Omental fat pad (tissue), 4 donors: Measurements from ENCODE around the gene INPP5E. TPM values are rescaled to one million over a fixed set of nuclear protein-coding genes. Genes with fewer than 3 reads are reported as not detected.

Experiments
- ATAC-seq: fragments of 150-250 bp; one replicate; pipeline ENCODE4 v1.9.1; 2016; ENCODE audit warnings: mild to moderate bottlenecking, moderate library complexity; ENCODE audit not compliant: low FRiP score
- DNase-seq: peaks from one replicate; pipeline ENCODE4 v3.0.0-alpha.2; 2019; ENCODE audit warnings: low spot score
- total RNA-seq, 4 donors: library from RNA; depleted of rRNA; stranded (reverse); fragments of >200 nt; gene quantifications; one replicate each; pipeline ENCODE4 v1.1.0, GENCODE V29; 2016
- TF ChIP-seq, protein P1 (sequence below), 3 donors: fragments of 450-650 bp; IDR thresholded peaks; one replicate each; pipeline ENCODE4 v1.5.1; 2016 to 2017; ENCODE audit warnings: antibody characterized with exemption in 3 of 3, mild to moderate bottlenecking in 3 of 3, moderate library complexity in 2 of 3

Gene INPP5E
- total RNA-seq, 4 donors from 2014 or later: 5.4 to 13.1 (median 8.3) TPM

DNA sequence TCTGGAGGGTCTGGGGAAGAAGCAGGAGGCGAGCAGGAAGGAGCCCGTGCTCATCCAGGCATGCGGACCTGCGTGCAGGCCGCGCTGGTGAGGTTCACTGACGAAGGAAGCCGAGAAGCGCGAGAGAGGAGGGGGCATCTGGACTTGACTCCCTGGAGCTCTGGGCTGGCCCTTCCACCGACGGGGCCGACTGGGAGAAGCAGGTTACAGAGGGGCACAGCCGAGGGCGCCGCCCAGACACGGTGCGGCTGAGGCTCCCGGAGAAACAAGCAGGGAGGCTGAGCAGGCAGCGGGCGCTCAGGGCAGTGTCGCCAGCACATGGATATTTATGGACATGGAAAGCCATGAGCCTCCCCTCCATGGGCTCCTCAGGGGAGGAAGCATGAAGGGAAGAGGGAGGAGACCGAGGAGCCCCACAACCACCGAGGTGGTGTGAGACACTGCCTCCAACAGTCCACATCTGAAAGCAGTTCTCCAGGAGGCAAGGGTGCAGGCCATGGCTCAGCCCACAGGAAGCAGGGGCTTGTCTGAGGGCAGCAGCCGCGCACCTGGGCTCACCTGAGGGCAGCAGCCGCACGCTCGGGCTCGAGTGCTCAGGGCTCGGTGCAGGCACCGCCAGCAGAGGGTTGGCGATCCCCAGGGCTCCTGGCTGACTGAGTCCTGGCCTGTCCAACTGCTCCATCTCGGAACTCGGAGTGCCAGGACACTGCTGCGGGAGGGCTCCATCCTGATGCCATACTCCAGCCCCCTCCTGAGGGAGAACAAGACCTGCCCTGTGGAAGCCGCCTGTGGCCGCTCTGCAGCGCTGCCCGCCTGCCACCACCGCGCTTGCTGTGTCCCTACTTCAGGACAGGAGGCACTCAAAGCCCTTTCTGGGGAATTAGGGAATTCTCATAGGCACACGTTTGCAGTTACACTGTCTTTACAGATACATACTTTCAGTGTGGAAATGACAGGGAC is 15.7 kb upstream of the INPP5E start:
- no peak for ATAC-seq
- DNase-seq: no peak
- TF ChIP-seq, protein P1, sequence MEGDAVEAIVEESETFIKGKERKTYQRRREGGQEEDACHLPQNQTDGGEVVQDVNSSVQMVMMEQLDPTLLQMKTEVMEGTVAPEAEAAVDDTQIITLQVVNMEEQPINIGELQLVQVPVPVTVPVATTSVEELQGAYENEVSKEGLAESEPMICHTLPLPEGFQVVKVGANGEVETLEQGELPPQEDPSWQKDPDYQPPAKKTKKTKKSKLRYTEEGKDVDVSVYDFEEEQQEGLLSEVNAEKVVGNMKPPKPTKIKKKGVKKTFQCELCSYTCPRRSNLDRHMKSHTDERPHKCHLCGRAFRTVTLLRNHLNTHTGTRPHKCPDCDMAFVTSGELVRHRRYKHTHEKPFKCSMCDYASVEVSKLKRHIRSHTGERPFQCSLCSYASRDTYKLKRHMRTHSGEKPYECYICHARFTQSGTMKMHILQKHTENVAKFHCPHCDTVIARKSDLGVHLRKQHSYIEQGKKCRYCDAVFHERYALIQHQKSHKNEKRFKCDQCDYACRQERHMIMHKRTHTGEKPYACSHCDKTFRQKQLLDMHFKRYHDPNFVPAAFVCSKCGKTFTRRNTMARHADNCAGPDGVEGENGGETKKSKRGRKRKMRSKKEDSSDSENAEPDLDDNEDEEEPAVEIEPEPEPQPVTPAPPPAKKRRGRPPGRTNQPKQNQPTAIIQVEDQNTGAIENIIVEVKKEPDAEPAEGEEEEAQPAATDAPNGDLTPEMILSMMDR (IDR thresholded peaks at IDR 0.05): no peak

DNA sequence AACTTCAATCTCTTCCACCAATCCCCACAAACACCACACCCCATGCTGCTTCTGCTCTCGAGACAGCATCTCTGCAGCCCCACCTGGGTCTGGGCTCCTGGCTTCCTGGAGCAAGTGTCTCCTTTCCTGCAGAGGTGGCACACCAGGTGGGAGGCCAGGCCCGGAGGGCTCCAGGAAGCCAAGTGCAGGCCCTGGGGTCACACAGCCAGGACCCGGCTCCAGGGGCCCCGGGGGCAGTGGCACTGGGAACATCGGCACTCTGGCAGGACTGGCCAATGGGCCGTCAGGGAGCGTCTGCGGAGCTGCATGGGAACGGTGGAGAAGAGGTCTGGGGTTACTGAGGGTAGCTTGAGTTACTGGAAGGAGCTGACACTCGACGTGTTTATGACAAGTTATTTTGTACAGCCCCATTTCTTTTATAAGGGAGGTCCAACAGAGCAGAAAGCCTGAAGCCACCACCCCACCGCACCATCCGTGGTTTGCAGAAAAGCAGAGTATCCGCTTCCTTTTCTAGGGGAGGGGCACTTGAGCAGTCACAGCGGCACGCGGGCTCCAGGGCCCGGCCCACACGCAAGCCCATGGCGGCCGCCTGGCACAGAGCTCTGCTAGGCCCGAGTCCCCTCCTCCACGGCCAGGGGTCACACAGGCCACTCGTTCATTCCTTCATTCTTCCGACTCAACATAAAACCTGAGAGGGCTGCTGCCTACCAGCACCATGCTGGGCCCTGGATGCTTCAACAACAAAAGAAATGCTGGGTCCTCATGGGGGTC is 14.6 kb upstream of the INPP5E start:
- TF ChIP-seq, protein P1 (IDR thresholded peaks at IDR 0.05): no peak
- DNase-seq (no peak), ATAC-seq (no peak)

DNA sequence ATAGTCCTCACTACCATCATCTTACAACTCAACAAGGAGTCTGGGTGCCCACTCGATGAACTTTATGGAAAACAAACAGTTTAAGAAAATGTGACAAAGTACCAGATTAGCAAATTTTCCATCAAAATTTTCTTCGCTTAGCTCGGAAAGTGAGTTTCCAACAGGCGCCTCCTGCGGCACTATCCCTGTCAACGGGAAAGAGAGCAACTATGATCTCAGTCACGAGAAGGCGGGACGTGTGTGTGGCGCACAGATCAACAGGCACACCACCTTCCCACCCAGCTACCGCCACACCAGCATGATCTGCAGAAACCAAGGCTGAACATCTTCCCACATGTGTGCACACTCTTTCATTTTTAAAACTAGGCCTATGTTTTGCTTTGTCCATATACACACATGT is 13.7 kb upstream of the INPP5E start:
- DNase-seq (no peak), ATAC-seq (no peak)
- TF ChIP-seq, protein P1 (IDR thresholded peaks at IDR 0.05): no peak

DNA sequence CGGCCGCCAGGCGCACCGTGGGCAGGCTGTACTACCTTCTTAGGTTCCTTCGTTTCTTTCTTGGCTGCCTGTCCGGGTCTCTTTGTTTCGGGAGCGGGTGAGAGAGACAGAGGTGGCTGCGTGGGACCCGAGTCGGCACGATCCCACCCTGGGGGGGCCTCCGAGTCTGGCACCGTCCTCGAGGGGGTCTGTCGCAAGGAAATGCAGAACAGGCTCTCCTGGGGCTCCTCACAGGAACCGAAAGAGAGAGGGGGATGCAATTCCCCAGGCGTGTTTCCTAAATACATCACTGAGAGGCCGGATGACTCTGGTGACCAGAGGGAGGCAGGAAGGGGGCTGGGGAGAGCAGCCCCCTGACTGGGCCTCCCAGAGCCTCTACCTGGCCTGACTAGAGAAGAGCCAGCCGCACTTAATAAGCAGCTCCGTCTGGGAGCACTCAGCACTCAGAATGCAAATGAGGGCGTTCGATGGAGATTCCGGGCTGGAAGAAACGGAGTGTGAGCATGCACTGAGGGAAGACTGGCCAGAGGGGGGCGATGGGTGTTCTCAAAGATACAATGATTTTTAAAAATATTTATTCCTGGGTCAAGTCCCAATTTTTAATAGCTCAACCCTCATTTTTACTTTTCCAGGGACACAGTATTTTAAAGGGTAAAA is 11.7 kb upstream of the INPP5E start:
- ATAC-seq: no peak
- no peak for DNase-seq
- TF ChIP-seq, protein P1 (IDR thresholded peaks at IDR 0.05): no peak

DNA sequence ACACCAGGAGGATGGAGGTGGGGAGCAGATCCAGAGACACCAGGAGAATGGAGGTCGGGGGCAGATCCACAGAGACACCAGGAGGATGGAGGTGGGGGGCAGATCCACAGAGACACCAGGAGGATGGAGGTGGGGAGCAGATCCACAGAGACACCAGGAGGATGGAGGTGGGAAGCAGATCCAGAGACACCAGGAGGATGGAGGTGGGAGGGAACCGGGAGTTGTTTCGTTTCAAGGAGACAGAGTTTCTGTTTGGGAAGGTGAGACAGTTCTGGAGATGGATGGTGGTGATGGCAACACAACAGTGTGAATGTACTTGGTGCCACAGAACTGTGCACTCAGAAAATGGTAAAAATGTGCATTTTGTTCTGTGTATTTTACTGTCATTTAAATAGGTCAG is 9.0 kb upstream of the INPP5E start:
- ATAC-seq (no peak), DNase-seq (no peak)
- TF ChIP-seq, protein P1 (IDR thresholded peaks at IDR 0.05): no peak

DNA sequence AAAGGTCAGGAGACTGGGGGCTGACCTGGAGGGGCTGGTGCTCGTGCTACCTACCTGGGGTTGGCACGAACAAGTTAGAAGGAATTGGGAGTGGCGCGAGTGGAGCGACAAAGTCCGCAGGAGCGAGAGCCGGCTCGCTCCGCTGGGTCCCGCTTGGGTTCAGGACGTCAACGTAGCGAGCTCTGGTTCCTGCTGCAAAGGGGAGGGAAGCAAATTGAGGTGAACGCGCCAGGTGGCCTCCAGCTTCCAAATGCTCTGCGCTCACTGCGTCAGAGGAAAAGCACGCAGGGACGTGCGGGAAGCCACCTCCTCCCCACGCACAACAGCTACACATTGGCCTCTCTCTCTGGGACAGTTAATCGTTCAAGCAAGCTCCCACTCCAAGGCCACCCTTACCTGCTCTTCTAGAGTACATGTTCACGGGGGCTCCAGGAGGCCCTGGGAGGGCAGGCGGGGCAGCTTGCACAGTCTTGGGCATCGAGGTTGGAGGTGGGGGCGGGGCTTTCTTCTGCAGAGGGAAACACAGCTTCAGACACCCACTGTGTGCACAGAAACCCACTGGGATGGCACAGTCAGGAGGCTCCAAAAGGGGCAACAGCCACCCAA is 7.6 kb upstream of the INPP5E start:
- TF ChIP-seq, protein P1 (IDR thresholded peaks at IDR 0.05): no peak
- no peak for ATAC-seq
- DNase-seq: no peak
